Endothelial cell of umbilical vein (primary cell): ENCODE measurements around the gene CDIP1.

Experiments used
- CTCF ChIP-seq, 2 donors: IDR thresholded peaks; 1 replicate in 1 of 2; 2 replicates in 1 of 2; pipeline ENCODE4 v1.5.1; 2011; ENCODE audit warnings: low read length in 2 of 2, mild to moderate bottlenecking in 2 of 2, moderate library complexity in 2 of 2, control low read depth in 1 of 2, inconsistent platforms in 1 of 2, low read depth in 1 of 2; ENCODE audit not compliant: insufficient read depth in 1 of 2; ENCODE audit errors: extremely low read depth in 1 of 2
- MAX ChIP-seq: IDR thresholded peaks from 2 replicates; pipeline ENCODE4 v1.6.1; 2011; ENCODE audit not compliant: insufficient read depth, insufficient read length
- MYC ChIP-seq: IDR thresholded peaks from one replicate; pipeline ENCODE4 v1.6.1; 2011; ENCODE audit warnings: mild to moderate bottlenecking, low read depth, low read length
- POLR2A ChIP-seq: IDR thresholded peaks from 2 replicates; pipeline ENCODE4 v1.6.1; 2012; ENCODE audit warnings: low read depth, mild to moderate bottlenecking, control low read depth, low read length
- POLR2AphosphoS5 ChIP-seq: IDR thresholded peaks from 2 replicates; pipeline ENCODE4 v1.6.1; 2012; ENCODE audit warnings: low read depth, mild to moderate bottlenecking, control low read depth, low read length, moderate library complexity; ENCODE audit not compliant: insufficient read depth

GRCh38 chr16:4556112-4556511 is 17.5 kb upstream of the CDIP1 start, which contains the start of gene C16orf96:
- no peak for TF ChIP-seq CTCF (IDR thresholded peaks at IDR 0.05; ENCODE audit: extremely low read depth in 1 of 2, insufficient read depth in 1 of 2, low read depth in 1 of 2, low read length in 2 of 2)
- TF ChIP-seq POLR2AphosphoS5, result no peak
- no peak for TF ChIP-seq MYC
- TF ChIP-seq POLR2A, result no peak
- no peak for TF ChIP-seq MAX
